Umbilical cord (tissue), 2 donors: ENCODE data around the gene INTS11. TPM values are rescaled to one million over a fixed set of nuclear protein-coding genes. Genes with fewer than 3 reads are reported as not detected.
"Not testable (repeated sequence)": the region's sequence is repeated elsewhere in the genome, so short reads cannot be mapped to it uniquely, and the experiment has no call there.

Source experiments
- DNase-seq: peaks from one replicate; pipeline ENCODE4 v3.0.0-alpha.2; 2015; ENCODE audit warnings: low spot score
- total RNA-seq: library from RNA; depleted of rRNA; stranded (reverse); fragments of >200 nt; gene quantifications from one replicate; pipeline ENCODE4 v1.2.3, GENCODE V29; 2014; ENCODE audit warnings: low replicate concordance; ENCODE audit not compliant: insufficient read depth

INTS11 gene
- total RNA-seq, 1 donor from 2014 or later: 42.4 TPM

DNA sequence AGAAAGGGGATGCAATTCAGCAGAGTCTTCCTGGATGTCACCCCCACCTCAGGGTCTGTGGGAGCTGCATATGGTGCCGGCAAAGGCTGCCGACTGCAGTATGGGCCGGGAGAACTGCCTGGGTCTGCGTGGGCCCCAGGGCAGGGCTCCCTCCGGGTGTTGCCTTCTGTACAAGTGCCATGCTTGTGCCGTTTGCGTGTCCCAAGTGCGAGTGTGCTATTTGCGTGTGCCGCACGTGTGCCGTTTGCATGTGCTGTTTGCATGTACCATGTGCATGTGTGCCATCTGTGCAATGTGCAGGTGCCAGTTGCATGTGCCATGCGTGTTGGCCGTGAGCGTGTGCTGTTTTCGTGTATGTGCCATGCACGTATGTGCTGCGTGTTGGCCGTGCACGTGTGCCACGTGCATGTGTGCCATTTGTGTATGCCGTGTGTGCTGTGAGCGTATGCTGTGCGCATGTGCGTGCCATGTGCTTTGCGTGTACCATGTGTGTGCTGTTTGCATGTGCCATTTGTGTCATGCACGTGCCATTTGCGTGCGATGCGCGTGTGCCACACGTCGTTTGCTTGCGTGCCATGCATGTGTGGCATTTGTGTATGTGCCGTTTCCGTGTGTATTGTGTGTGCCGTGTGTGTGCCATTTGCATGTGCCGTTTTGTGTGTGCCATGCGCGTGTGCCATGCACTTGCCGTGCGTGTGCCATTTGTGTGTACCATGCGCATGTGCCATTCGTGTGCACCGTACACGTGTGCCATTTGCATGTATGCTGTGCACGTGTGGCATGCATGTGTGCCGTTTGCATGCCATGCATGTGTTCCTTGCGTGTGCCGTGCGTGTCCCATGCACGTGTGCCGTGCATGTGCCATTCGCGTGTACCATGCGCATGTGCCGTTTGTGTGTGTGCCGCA, 5.1 kb upstream of the INTS11 start:
- no peak for DNase-seq

DNA sequence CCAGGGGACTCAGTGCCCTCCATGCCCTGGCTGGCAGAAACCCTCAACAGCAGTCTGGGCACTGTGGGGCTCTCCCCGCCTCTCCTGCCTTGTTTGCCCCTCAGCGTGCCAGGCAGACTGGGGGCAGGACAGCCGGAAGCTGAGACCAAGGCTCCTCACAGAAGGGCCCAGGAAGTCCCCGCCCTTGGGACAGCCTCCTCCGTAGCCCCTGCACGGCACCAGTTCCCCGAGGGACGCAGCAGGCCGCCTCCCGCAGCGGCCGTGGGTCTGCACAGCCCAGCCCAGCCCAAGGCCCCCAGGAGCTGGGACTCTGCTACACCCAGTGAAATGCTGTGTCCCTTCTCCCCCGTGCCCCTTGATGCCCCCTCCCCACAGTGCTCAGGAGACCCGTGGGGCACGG, 3.8 kb upstream of the INTS11 start:
- no peak for DNase-seq

- DNase-seq: no peak
Observed at GRCh38 chr1:1327291-1327690, 2.8 kb upstream of the INTS11 start.

GRCh38 chr1:1326075-1326605, 1.7 kb upstream of the INTS11 start:
- no peak for DNase-seq

GRCh38 chr1:1325288-1326074, 1.0 kb upstream of the INTS11 start:
- DNase-seq: no peak

DNA sequence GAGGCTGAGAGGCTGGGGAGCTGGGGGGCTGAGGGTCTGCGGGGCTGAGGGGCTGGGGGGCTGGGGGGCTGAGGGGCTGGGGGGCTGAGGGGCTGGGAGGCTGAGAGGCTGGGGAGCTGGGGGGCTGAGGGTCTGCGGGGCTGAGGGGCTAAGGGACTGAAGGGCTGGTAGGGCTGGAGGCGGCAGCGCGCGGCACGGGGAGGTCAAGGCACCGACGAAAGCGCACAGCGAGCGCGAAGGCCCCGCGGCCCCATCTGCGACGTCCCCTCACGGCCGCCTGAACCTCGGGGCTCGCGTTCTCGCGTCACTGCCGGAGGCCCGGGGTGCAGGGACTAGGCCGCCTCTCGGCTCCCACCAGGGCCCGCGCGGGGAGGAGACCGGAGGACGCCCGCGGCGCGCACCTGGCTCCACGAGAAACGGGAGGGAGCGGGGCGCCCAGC, 356 bp downstream of the INTS11 start:
- DNase-seq: no peak

DNA sequence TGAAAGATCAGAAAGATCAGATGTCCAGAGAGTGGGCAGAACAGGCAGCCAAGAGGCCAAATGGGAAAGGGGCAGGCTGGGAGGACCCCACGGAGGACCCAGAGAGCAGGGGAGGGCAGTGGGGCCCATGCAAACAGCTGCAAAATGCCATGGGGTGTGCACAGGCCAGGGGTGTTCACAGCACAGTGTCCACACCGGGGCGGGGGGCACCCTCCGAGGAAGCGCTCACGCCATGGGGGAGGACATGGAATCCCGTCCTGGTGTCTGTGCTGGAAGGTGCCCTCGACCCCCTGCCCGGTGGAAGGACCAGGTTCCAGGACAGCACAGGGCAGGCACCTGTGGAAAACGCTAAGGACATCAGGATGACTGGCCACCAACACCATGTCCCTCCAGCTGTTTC, 1.5 kb downstream of the INTS11 start:
- no peak for DNase-seq

- DNase-seq: no peak
Observed at GRCh38 chr1:1322418-1322817, 2.0 kb downstream of the INTS11 start.

DNA sequence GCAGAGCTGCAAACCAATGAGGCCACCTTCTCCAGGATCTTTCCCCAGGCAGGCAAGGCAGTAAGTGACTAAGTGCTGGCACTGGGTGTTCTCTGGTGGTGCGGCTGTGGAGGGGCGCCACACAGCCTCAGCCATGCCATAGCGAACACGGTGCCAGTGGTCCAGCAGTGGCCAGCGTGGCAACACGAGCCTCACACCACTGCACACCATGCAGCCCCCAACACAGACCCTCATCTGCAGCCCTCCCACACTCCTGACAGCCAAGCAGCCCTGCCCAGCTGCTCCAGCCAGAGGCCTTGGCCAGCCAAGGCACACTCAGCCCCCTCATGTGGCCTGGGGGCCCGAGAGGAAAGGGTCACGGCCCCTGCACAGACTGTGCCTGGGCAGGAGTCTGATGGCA, 3.0 kb downstream of the INTS11 start:
- no peak for DNase-seq

- DNase-seq: no peak
Observed at GRCh38 chr1:1320666-1321448, 3.6 kb downstream of the INTS11 start.

DNA sequence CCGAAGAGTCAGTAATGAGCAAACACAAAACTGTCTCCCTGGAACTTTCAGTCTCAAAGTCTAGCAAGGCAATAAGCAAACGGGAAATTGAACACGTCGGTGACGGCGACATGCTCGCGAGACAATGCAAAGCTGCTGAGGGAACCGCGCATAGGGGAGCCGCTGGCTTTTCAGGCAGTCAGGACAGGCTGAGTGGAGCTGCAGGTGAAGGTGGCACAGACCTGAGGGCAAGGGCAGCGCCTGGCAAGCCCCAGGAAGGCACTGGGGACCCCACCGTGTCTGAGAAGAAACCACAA, 4.9 kb downstream of the INTS11 start:
- no peak for DNase-seq

- DNase-seq: no peak
Observed at GRCh38 chr1:1318777-1319645, 5.4 kb downstream of the INTS11 start.

- peak; percentile 90 for DNase-seq
Observed at GRCh38 chr1:1318131-1318652, 6.3 kb downstream of the INTS11 start.

GRCh38 chr1:1317420-1317819, 7.0 kb downstream of the INTS11 start:
- DNase-seq: no peak

- DNase-seq: not testable (repeated sequence)
Observed at GRCh38 chr1:1316199-1316598, 8.3 kb downstream of the INTS11 start.

DNA sequence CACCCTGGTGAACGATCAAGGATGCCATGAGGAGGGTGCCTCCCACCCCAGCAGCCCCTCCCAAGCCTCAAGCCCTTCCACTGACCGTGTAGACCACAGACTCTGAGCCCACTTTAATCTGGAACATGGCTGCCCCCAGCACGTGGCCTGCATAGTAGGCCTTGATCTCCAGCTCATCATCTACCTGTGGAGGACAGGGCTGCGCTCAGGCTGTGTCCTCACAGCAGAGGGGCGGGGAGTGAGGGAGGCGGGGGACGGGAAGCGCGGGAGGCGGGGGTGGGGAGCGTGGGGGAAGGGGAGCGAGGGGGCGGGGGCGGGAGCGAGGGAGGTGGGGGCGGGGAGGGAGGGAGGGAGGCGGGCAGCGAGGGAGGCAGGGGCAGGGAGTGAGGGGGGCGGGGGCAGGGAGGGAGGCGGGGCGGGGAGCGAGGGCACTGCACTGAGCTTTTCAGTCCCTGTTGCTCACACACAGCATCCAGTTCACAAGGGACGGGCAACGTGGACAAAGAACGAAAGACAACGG, 9.0 kb downstream of the INTS11 start:
- no peak for DNase-seq

DNA sequence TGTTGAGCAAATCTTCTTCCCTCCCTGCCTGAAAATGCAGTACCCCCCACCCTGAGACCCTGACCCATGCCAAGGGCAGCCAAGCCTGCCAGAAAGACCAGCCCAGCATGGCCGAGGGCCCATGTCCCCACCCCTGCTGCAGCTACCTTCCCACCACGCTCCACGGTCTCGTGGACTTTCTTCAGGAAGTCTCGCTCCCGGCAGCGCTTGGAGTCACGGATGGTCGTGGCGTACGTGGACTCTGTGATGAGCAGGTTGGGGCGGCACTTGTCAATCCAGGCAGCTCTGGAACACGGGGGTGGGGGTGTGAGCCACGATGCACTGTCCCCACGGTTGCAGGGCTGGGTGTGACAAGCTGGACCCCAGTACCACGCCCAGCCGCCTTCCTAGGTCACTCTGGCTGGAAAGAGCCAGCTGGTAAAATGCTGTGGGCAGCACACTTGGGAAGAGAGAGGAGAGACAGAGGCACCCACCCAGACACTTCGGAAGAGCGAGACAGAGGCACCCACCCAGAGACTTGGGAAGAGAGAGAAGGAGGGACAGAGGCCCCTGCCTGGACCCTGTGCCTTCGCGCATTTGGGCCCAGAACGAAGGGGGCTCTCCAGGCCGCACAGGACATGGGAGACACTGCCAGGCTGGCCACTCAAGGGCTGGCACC, 9.7 kb downstream of the INTS11 start:
- no peak for DNase-seq

DNA sequence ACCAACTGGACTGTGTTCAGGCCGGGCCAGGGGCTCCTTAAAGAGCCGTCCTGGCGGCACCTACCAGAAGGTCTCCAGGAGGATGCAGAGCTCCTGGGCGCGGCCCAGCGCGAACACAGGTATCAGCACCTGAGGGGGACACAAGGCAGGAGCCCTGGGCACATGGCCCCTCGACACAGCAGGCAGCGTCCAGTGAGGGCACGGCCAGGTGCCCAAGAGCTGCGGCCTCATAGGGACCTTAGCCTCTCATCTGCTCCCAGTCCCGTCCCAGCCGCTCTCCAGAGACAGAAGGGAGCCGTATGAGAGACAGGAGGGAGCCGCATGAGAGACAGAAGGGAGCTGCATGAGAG, 10.2 kb downstream of the INTS11 start:
- DNase-seq: no peak

DNA sequence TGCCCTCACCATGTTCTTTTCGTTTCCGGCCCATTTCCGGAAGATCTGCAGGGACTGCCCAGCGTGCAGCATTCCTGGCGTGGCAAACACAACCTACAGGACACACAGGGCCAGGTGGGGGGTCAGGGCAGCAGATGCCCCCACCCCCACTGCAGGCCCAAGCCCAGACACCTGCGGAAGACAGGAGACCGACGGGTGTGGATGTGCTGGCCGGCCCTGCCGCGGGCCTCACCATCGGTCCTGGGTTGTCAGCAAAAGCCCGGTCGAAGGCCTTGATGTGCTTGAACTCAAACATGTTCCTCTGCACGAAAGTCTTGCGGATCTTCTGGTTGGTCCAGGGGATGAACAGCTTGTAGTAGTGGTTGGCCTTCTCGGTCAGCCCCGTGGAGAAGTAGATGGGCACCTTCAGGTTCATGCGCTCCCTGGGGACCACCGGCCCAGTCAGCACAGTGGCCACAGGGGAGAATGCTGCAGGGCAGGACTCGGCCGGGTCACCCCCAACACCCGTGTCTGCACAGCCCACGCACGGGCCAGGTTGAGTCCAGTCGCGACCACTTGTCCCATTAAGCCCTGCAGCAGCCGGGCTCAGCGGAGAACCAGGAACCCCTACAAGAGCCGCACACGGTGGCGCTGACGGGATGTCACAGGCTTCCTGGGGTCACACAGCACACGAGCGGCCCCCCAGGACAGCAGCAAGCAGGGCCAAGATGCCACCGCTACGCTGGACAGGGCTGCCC, 10.8 kb downstream of the INTS11 start:
- no peak for DNase-seq
